Mucosa of rectum (tissue), 2 donors: ENCODE results near the gene PRIM2.
"Not testable (repeated sequence)": the region's sequence is repeated elsewhere in the genome, so short reads cannot be mapped to it uniquely, and the experiment has no call there.

ENCODE experiments used
- H3K27ac ChIP-seq, 2 donors: one replicate each; pipeline ENCODE4 v1.7.0; 2013; ENCODE audit warnings: inconsistent platforms in 2 of 2, low read depth in 2 of 2, low read length in 2 of 2
- H3K27me3 ChIP-seq, 2 donors: one replicate each; pipeline ENCODE4 v1.7.0; 2013; ENCODE audit warnings: low read length in 2 of 2; ENCODE audit not compliant: control insufficient read depth in 2 of 2, insufficient read depth in 2 of 2
- H3K36me3 ChIP-seq, 2 donors: one replicate each; pipeline ENCODE4 v1.7.0; 2013; ENCODE audit warnings: low read length in 2 of 2; ENCODE audit not compliant: control insufficient read depth in 2 of 2, insufficient read depth in 2 of 2
- H3K4me1 ChIP-seq, 2 donors: one replicate each; pipeline ENCODE4 v1.7.0; 2013; ENCODE audit warnings: low read length in 2 of 2, mild to moderate bottlenecking in 1 of 2; ENCODE audit not compliant: control insufficient read depth in 2 of 2, insufficient read depth in 2 of 2
- H3K4me3 ChIP-seq, 2 donors: one replicate each; pipeline ENCODE4 v1.7.0; 2013; ENCODE audit warnings: low read length in 2 of 2
- H3K9ac ChIP-seq, 2 donors: one replicate each; pipeline ENCODE4 v1.7.0; 2013; ENCODE audit warnings: low read length in 2 of 2, low read depth in 1 of 2, mild to moderate bottlenecking in 1 of 2
- H3K9me3 ChIP-seq, 2 donors: one replicate each; pipeline ENCODE4 v1.7.0; 2013; ENCODE audit warnings: low read length in 2 of 2; ENCODE audit not compliant: control insufficient read depth in 2 of 2
- donor health status: healthy.
- donor health status: Normal muscosa, but diverticular disease.

Gene PRIM2, protein sequence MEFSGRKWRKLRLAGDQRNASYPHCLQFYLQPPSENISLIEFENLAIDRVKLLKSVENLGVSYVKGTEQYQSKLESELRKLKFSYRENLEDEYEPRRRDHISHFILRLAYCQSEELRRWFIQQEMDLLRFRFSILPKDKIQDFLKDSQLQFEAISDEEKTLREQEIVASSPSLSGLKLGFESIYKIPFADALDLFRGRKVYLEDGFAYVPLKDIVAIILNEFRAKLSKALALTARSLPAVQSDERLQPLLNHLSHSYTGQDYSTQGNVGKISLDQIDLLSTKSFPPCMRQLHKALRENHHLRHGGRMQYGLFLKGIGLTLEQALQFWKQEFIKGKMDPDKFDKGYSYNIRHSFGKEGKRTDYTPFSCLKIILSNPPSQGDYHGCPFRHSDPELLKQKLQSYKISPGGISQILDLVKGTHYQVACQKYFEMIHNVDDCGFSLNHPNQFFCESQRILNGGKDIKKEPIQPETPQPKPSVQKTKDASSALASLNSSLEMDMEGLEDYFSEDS

DNA sequence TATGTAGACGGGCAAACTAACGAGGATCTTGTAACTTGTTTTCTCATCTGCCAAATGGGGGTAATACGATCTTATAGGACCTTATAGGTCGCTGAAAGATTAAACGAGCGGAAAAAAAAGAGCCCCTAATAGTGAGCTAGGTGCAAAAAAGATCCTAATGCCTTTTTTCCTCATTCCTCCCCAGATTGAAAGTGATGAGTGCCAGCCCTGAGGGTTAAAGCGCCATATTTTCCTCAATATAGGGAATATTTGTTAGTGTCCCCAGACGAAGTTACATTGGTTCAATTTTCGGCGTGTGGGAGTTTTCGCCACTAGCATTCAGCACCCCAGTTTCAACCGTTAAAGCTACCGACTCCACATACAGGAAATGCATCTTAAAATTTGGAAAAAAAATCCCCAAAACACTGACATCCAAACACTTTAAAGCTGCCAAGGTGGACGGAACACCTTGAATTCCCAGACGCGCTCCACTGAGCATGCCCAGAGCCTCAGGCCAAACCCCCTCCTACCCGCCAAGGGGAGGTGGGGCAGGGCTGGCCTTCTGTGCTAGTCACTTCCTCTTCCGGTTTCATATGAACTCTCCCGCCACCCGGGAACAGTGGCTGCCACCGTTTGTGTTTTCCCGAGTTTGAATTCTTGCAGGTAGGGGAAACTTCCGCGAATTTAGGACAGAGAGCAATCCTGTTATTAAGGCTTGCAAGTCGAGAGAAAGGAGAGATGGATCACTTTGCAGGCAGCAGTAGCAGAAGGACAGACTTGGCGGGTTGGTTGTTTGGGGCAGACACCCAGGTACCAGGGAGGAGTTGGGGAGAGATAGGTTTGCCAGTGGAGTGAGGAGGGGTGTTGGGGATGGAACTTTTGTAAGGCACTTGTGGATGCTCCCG, at the start of gene PRIM2:
TSS of gene PRIM2 (plus strand) at position 571 of the 884 bp plus-strand sequence. CDS start 816 bp downstream, outside the sequence.
- peak within 1 kb of the TSS; percentile 68 to 83 for H3K9ac ChIP-seq
- H3K27ac ChIP-seq, result peak within 1 kb of the TSS; percentile 34 to 39
- peaks cover 12 to 22% of the 10 kb centered on the region in 2 donors for H3K36me3 ChIP-seq
- peak within 1 kb of the TSS; percentile 76 to 98 for H3K4me3 ChIP-seq
- no peaks in the 10 kb centered on the region for H3K27me3 ChIP-seq
- no peaks in the 10 kb centered on the region for H3K9me3 ChIP-seq
- peaks cover 6 to 22% of the 10 kb centered on the region in 2 donors for H3K4me1 ChIP-seq

- Histone ChIP-seq H3K4me1 (no peaks in the 10 kb centered on the region), H3K9me3 (no peaks in the 10 kb centered on the region), H3K9ac (no peak overlapping the region), H3K4me3 (no peak overlapping the region), H3K36me3 (no peaks in the 10 kb centered on the region), H3K27me3 (no peaks in the 10 kb centered on the region), H3K27ac (no peak overlapping the region)
Measured at GRCh38 chr6:57268294-57268640, 49.2 kb upstream of the PRIM2 start.

GRCh38 chr6:57274113-57274824, 43.2 kb upstream of the PRIM2 start:
- not testable (repeated sequence) for H3K4me3 ChIP-seq, H3K4me1 ChIP-seq, H3K9ac ChIP-seq, H3K9me3 ChIP-seq, H3K36me3 ChIP-seq, H3K27ac ChIP-seq, H3K27me3 ChIP-seq

DNA sequence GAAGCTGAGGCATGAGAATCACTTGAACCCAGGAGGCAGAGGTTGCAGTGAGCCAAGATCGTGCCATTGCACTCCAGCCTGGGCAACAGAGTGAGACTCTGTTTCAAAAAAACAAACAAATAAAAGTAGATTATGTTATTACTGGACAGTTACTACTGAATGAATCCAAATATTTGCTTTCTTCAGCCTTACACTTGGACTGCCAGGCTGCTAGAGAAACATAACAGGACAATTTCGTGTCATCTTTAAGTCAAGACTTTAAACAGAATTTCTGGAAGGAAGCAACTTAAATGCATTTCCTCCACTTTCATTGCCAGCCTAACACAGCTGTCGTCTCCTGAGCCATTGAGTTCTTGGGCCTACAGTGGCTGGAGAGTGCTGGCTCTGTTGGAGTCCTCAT, 42.0 kb upstream of the PRIM2 start:
- Histone ChIP-seq H3K36me3 (no peaks in the 10 kb centered on the region), H3K9me3 (no peaks in the 10 kb centered on the region), H3K4me1 (no peaks in the 10 kb centered on the region), H3K9ac (no peak overlapping the region), H3K27me3 (no peaks in the 10 kb centered on the region), H3K4me3 (no peak overlapping the region), H3K27ac (no peak overlapping the region)

- Histone ChIP-seq H3K4me3 (no peak overlapping the region), H3K27ac (no peak overlapping the region), H3K9ac (no peak overlapping the region), H3K4me1 (no peaks in the 10 kb centered on the region), H3K27me3 (no peaks in the 10 kb centered on the region), H3K36me3 (no peaks in the 10 kb centered on the region), H3K9me3 (no peaks in the 10 kb centered on the region)
Measured at GRCh38 chr6:57276946-57277345, 40.5 kb upstream of the PRIM2 start.

- Histone ChIP-seq H3K36me3 (no peaks in the 10 kb centered on the region), H3K9me3 (no peaks in the 10 kb centered on the region), H3K27ac (no peak overlapping the region), H3K27me3 (no peaks in the 10 kb centered on the region), H3K4me3 (no peak overlapping the region), H3K9ac (no peak overlapping the region), H3K4me1 (peaks cover 0 to 3% of the 10 kb centered on the region in 2 donors)
Measured at GRCh38 chr6:57278570-57278969, 38.9 kb upstream of the PRIM2 start.

GRCh38 chr6:57279013-57279412, 38.4 kb upstream of the PRIM2 start:
- Histone ChIP-seq H3K4me1 (peaks cover 0 to 3% of the 10 kb centered on the region in 2 donors), H3K36me3 (no peaks in the 10 kb centered on the region), H3K4me3 (no peak overlapping the region), H3K9ac (no peak overlapping the region), H3K9me3 (no peaks in the 10 kb centered on the region), H3K27me3 (no peaks in the 10 kb centered on the region), H3K27ac (no peak overlapping the region)

DNA sequence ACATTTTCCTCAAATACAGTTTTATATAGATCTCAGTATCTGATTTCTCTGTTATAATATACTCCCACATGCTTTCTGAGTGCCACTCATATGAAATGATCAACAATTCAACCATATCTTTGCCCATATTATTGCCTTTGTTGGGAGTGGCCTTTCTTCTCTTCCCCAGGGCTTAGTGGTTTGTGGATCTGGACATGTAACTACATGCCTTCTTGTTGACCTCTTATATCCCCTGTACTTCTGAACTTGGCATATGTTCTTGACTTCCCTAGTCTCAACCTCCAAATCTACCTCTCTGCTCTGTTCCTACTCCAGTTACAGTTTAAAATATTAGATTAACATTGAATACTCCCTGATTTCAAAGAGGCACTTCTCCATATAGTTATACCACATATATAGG, 34.3 kb upstream of the PRIM2 start:
- Histone ChIP-seq H3K9me3 (no peaks in the 10 kb centered on the region), H3K9ac (no peak overlapping the region), H3K4me1 (peaks cover 0 to 3% of the 10 kb centered on the region in 2 donors), H3K36me3 (no peaks in the 10 kb centered on the region), H3K27me3 (no peaks in the 10 kb centered on the region), H3K4me3 (no peak overlapping the region), H3K27ac (no peak overlapping the region)

DNA sequence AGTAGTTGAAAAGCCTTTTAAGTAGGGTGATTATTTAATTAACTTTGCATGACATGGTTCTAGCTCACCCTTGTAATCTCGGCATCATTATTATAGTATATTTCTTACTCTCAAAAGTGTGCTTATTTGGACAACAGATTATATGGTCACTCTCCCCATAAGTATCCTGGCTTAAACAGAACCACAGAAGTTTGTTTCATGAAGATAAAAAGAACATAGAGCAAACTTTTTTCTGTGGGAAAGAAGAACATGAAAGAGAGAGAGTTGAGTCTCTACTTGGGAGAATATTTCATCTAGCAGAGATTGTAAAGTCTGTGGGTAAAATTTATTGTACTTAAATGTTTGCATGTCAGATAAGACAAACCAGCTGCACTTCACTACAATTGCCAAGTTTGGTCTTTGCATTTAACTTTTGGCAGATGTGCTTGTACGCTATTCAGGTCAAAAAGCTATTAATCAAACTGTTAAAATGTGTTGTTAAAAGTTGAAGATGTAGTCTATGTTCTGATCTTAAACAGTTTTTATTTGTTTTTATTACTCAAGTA, 33.4 kb upstream of the PRIM2 start:
- no peaks in the 10 kb centered on the region for H3K27me3 ChIP-seq
- H3K4me3 ChIP-seq, result no peak overlapping the region
- no peak overlapping the region for H3K9ac ChIP-seq
- H3K9me3 ChIP-seq, result no peaks in the 10 kb centered on the region
- peaks cover 0 to 3% of the 10 kb centered on the region in 2 donors for H3K4me1 ChIP-seq
- H3K36me3 ChIP-seq, result no peaks in the 10 kb centered on the region
- no peak overlapping the region for H3K27ac ChIP-seq
